Measurements from ENCODE around the gene LRRC9.
"Not testable (repeated sequence)": the region's sequence is repeated elsewhere in the genome, so short reads cannot be mapped to it uniquely, and the experiment has no call there.

LRRC9 gene

DNA sequence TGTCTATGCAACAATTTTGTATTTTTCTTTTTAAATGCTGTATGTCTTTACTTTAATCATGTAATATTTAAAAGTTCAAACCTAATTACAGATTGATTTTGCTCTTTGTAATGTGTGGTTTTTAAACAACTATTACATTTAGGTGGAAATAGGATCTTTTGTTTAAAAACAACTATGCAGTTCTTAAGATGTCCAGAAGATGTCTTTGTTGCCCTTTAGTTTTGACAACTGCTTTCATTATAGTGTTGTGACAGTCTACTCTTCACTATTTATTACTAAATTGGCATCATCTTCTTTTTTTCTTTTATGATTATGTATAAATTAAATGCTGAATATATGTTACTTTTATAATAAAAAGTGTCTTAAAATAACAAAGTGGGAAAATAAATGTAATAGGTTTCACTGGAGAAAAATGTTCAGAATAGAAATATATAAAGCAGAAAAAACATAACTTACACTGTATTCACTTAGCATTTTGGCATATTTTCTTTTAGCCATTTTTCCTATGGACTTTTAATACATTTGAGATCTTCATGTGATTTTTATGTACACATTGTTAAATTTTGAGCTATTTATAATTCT, 144.6 kb downstream of the LRRC9 start:
- peak in 1 of 5 donors; percentile 16 for DNase-seq

DNA sequence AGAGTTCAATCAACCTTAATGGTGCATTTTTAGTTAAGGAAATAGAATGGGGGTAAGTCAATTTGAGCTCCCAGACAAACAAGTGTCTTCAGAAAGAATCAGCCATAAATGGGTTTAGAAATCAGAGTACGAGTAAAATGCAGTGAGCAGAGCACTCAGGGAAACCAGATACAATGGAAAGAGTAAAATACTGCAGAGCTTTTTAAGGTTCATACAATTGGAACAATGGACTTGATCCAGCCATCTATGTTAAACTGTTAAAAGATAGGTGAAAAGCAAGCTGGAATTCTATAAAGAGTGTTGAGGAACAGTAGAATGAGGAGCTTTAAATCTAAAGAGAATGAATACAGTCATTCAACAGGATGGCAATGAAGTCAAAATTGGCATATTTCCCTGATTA, 147.9 kb downstream of the LRRC9 start:
- DNase-seq, result no peak

- DNase-seq, result no peak
Observed at GRCh38 chr14:60079723-60080122, 159.8 kb downstream of the LRRC9 start.

DNA sequence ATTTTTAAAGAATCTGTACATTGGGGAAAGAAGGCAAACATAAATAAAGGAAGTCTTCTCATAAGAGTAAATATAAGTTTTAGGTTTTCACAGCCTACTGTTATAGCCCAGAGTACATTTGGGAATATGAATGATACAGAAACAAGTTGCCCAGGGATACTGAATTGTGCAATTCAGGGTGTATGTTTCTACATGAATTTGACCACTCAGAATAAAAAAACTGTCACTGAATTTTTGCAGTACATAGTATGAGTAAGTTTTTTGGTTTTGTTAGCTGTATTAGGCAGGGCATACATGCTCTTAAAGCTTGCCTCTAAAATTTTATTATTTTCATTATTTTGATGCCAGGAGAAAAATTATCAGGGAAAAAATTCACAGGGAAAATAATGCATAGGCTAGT, 165.1 kb downstream of the LRRC9 start:
- no peak for DNase-seq

DNA sequence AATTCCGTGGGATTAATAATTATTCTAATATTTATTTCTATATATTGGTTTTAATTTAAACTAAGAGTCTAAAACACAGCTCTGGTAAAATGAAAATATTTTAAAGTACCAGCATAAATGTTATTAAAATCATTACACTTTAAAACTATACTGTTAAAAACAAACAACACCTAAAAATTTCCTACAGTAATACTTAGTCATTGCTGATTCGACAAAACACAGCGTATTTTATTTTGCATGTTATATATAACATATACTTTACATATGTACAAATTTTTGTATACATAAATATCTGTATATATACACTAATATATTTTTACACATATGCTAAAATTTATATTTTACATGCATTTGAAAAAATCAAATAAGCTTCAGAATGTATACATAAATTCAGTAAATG, 165.7 kb downstream of the LRRC9 start:
- DNase-seq, result no peak

DNA sequence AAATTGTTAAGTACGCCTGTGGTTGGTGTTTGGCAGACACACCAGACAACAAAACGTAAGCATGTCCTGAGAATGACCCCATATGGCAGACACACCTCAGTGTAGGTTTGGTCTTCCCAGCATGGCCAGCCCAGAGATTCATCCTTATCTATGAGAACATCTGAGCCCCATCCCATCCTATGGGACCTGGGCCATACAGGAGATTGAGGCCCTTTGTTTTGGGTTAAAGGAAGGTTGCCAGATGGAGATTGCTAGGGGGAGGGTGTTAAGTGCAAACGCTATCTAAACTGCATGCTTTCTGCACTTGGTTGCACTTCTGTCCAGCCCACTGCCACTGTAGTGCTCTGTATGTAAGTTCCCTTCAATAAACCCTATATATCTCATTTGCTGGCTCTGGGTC, 167.7 kb downstream of the LRRC9 start:
- no peak for DNase-seq

GRCh38 chr14:60089221-60089620, 169.3 kb downstream of the LRRC9 start:
- no peak for DNase-seq

DNA sequence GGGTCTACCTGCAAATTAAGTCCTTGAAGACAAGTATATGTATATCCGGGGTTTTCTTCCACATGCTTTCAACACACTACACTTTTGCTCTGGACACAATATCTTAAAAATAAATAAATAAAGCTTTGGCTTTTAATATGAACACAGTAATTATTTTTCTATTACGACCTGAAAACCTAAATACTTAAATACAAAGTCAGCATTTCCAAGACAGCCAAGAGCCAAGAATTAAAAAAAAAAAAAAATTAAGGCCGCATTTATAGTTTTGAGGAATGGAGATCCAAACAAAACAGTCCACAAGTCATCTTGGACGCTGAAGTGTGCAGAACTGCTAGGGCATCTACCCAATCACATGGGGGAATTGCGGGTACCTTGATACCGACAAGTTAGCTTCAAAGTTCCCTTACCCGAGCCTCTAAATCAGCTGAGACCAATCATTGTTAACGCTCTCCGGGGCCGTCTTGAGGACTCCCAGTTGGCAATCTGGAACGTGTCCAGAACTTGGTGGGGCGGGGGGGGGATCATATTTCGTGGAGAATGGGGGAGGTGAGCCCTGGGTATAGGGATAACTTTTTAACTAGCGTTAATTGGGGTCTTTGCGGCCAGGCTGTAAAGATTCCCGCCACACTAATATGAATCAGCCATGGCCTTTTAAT, 171.0 kb downstream of the LRRC9 start:
- peak in 2 of 5 donors; percentile 3 to 23 for DNase-seq

DNA sequence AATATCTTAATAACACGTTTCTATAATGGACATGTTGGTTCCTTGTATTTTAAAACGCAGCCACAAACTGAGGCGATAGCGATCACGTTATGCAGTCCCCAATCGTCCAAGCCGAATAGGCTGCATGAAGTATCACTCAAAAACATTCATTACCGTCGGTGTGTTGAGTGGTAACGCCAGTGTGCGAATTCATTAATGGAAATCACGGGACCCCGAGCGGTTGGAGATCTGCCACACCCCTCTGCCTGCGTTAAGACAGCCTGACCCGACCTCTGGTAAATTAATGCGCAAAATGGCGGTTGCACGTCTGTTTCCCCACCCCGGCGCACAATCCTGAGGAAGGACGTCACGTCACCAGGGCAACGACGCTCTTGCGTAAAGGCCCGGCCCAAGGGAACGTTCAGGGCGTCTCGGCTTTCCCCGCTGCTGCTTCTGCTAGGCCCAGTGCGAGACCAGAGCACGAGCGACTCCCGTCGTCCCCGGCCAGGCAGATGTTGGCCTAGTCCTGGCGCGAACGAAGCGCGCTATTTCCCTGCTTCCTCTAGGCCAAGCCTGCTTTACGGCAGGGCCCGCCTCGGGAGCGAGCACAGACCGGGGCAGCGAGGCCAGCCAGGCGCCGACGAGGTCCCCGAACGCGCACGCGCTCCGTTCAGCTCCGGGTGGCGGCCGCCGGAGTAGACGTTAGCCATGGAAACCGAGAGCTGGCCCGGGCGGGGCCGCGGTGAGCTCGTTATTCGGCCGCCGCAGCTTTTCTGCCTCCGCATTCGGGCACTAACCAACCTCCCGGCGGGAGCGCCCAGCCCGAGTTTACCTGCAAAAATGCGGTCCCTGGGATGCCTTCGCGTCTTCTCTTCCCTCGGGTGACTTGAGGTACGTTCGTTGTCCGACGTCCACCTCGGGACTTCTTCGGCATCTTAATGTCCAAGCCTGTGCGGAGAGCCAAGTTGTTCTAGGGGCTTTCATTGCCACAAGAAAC, 171.9 kb downstream of the LRRC9 start, which contains the start of gene PCNX4:
Gene PCNX4, plus strand, starts transcription at position 374 of the 976 bp plus-strand sequence. CDS start 15,716 bp downstream, outside the sequence.
- DNase-seq, result peak; percentile 86 to 98 (median 90)

GRCh38 chr14:60092526-60092920, 172.6 kb downstream of the LRRC9 start:
- peak in 2 of 5 donors; percentile 3 to 19 for DNase-seq

GRCh38 chr14:60093080-60093479, 173.1 kb downstream of the LRRC9 start:
- DNase-seq, result no peak

- DNase-seq, result no peak
Observed at GRCh38 chr14:60093606-60094005, 173.7 kb downstream of the LRRC9 start.

DNA sequence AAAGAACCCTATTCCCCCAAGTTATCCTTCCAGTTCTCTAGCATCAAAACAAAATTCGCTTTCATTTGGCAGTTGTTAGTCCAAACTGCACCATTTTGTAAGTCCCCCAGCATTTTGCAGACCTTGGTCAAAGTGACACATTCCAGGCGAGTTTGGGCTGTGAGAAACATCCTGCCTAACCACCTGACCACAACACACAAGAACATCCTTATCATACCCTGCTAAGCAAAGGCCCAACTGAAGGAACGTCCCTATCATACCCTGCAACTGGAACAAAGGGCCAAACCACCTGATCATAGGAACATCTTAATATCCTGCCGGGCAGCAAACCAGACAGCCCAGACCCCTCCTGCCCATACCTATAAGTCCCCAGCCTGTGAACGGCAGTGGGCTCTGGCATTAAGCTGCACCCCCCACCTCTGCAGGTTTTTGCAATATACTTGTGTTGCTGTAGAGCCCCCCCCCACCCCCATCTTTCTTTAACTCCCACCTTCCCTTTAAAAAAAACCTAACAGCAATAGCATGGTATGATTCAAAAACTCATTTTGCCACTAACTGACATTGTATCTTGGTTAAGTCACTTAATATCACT, 174.5 kb downstream of the LRRC9 start:
- DNase-seq, result peak in 1 of 5 donors; percentile 72

DNA sequence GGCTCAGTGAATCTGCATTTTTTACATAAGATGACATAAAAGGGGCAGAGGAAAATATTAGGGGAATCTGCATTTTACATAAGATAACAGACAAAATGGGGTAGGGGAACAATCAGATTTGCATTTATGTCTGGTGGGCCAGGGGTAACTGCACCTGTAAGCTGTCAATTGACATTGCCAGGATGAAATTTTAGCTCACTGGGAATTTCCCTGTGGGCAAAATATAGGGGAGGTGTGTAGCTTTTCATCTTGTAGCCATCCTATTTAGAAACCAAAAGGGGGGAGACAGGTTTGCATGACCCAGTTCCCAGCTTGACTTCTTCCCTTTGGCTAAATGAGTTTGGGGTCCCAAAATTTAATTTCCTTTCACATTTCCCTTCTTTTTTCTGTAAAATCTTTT, 175.3 kb downstream of the LRRC9 start:
- DNase-seq, result no peak

DNA sequence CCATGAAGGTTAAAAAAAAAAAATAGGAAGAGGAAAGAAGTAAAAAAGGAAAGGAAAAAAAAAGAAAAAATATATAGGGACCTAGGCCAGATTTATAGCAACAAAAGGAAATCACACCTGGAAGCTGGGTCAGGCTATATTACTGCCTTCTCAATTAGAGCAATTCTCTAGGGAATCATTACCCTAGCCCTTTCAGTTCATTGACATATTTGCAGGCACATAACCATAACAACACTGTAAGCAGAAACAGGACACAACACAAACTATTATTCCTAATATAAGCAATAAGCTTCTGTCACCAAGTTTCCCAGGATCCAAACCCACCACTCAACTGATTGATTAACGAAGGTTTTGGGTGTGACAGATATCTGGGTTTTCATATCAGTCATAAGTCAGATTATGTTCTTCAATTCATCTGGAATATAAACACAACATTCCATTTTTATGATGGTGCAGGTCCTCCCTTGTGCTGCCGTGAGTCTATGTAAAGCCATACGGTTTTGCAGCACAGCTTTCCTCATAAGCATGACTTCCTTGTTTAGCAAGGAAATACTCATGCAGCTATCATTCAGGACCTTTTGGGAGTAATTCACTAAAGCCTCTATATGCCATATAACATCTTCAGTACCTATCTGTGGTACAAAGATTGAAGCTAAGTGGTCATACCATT, 176.0 kb downstream of the LRRC9 start:
- no peak for DNase-seq

- DNase-seq, result no peak
Observed at GRCh38 chr14:60097974-60098373, 178.0 kb downstream of the LRRC9 start.

DNA sequence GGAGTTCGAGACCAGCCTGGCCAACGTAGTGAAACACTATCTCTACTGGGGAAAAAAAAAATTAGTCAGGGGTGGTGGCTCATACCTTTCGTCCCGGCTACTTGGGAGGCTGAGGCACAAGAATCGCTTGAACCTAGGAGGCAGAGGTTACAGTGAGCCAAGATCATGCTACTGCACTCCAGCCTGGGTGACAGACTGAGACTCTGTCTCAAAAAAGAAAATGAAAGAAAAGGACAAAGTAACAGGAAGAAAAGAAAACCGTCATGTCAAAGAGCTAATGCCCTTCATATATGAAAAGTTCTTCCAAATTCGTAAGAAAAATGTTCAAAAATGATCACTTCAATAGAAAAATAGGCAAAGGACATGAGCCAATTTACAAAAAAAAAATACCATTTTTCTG, 179.9 kb downstream of the LRRC9 start:
- DNase-seq, result not testable (repeated sequence)

DNA sequence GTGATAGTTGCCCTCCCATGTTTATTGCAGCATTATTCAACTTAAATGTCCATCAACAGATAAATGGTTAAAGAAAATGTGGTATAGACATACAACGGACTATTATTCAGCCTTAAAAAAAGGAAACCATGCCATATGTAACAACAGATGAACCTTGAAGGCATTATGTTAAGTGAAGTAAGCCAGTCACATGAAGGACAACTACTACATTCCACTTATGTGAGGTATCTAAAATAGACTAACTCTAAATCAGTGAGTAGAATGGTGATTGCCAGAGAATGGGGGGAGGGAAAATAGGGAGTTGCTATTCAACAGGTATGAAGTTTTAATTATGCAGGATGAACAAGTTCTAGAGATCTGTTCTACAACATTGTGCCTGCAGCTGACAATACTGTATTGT, 181.8 kb downstream of the LRRC9 start:
- DNase-seq, result no peak

GRCh38 chr14:60102389-60102788, 182.4 kb downstream of the LRRC9 start:
- no peak for DNase-seq

GRCh38 chr14:60106339-60106738, 186.4 kb downstream of the LRRC9 start:
- no peak for DNase-seq

DNA sequence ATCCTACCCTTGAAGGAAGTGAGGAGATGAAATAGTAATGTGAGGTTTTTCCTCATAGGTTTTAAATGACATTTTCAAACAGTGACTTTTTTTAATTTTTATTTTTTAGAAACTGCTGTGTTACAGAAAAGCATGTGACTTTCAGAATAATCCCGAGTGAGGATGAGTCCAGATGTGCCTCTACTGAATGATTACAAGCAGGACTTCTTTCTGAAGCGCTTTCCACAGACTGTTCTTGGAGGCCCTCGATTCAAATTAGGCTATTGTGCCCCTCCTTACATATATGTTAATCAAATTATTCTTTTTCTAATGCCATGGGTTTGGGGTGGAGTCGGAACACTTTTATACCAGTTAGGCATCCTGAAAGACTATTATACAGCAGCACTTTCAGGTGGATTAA, 187.5 kb downstream of the LRRC9 start:
- no peak for DNase-seq

DNA sequence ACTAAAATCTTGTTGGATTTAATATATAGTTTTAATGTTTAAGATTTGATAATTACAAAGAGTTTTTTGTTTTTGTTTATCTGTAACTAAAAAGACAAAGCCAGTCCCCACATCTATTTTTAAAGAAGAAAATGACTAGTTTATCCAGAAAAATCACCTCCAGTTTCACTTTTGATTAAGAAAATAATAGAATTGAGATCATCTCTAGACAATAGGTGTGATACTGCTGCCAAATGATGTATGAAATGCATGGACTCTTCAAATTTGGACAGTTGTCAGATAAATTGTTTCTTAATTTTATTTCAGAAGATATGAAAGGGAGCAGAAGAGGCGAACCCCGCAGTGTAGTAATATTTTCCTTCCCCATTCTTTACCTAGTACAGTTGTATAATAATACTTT, 191.8 kb downstream of the LRRC9 start:
- no peak for DNase-seq

Measured in T-helper 1 cell (primary cell).